K562 (cell line): ENCODE data around the gene FAM110D. TPM values are rescaled to one million over a fixed set of nuclear protein-coding genes. Genes with fewer than 3 reads are reported as not detected.

Source experiments
- ELF2 ChIP-seq: fragments of 250-450 bp; sonication (Bioruptor Pico); IDR thresholded peaks from 2 replicates; pipeline ENCODE4 v1.5.0; 2021; ENCODE audit warnings: mild to moderate bottlenecking
- FIP1L1 ChIP-seq: fragments of 200-400 bp; formaldehyde crosslinking; IDR thresholded peaks from 2 replicates; pipeline ENCODE4 v1.6.1; 2018; ENCODE audit warnings: mild to moderate bottlenecking, low read depth, low read length; ENCODE audit not compliant: poor library complexity, severe bottlenecking
- KDM1A ChIP-seq, 2 experiments: fragments of 450-650 bp; IDR thresholded peaks; 2 replicates each; pipeline ENCODE4 v1.6.1; 2016; ENCODE audit warnings: mild to moderate bottlenecking in 2 of 2
- MAFF ChIP-seq: IDR thresholded peaks from 2 replicates; pipeline ENCODE4 v1.6.1; 2012; ENCODE audit warnings: low read length, improper control_type of control experiment
- MECOM ChIP-seq: fragments of 250-450 bp; sonication (Bioruptor Pico); IDR thresholded peaks from 2 replicates; pipeline ENCODE4 v1.8.0; 2022; ENCODE audit warnings: inconsistent platforms
- MTA2 ChIP-seq: fragments of 450-650 bp; IDR thresholded peaks from 2 replicates; pipeline ENCODE4 v1.6.1; 2016; ENCODE audit warnings: low read depth
- RBM14 ChIP-seq: fragments of 200-400 bp; formaldehyde crosslinking; IDR thresholded peaks from 2 replicates; pipeline ENCODE4 v1.6.1; 2018; ENCODE audit warnings: low read depth, mild to moderate bottlenecking, low read length, moderate library complexity, borderline replicate concordance; ENCODE audit not compliant: insufficient read depth
- TEAD1 ChIP-seq, 2 experiments: fragments of 450-650 bp in 1 of 2; sonication (generic) in 1 of 2; formaldehyde crosslinking; IDR thresholded peaks; 2 replicates each; pipeline versions ENCODE4 v1.4.0 to v1.8.0; 2020 to 2022; ENCODE audit warnings: mild to moderate bottlenecking in 2 of 2, missing genetic modification reagents in 1 of 2
- ZKSCAN8 ChIP-seq: fragments of 200-800 bp; sonication (Bioruptor generic); IDR thresholded peaks from 2 replicates; pipeline ENCODE4 v1.6.1; 2016; ENCODE audit warnings: missing genetic modification characterization, missing compliant biosample characterization
- ZNF324 ChIP-seq: fragments of 250-450 bp; sonication (Bioruptor Pico); IDR thresholded peaks from 2 replicates; pipeline ENCODE4 v1.4.0; 2020; ENCODE audit warnings: mild to moderate bottlenecking
- polyA plus RNA-seq, 8 experiments: library from polyadenylated mRNA; depleted of rRNA in 4 of 8; stranded (reverse) in 5 of 8; unstranded in 3 of 8; fragments of >200 nt; fragmentation: Nextera tagmentation in 2 of 8; fragmentation: Illumina TruSeq in 1 of 8; extraction: Ambion mirVana in 2 of 8; extraction: Trizol in 1 of 8; gene quantifications; 2 replicates each; pipeline versions ENCODE4 v1.2.1 to v1.2.3, GENCODE V29; 2011 to 2014; ENCODE audit warnings: inconsistent platforms in 1 of 8, missing spikeins in 1 of 8
- total RNA-seq, 7 experiments: library from RNA; depleted of rRNA in 6 of 7; stranded (reverse); fragments of >200 nt in 6 of 7; fragmentation: Illumina TruSeq in 2 of 7; extraction: Trizol in 2 of 7; gene quantifications; 2 replicates each; pipeline versions ENCODE4 v1.2.1 to v1.2.3, GENCODE V29; 2011 to 2021; ENCODE audit warnings: low replicate concordance in 1 of 7
- TF ChIP-seq, protein P1 (sequence below), 2 experiments: fragments of 450-650 bp; IDR thresholded peaks; 2 replicates each; pipeline ENCODE4 v1.6.1; 2016
- TF ChIP-seq, protein P2 (sequence below): sonication (generic); formaldehyde crosslinking; IDR thresholded peaks from 2 replicates; pipeline ENCODE4 v1.8.1; 2023; ENCODE audit warnings: missing genetic modification reagents, mild to moderate bottlenecking, borderline replicate concordance
- TF ChIP-seq, protein P3 (sequence below): fragments of 250-450 bp; sonication (Bioruptor Pico); IDR thresholded peaks from 2 replicates; pipeline ENCODE4 v1.9.0; 2021; ENCODE audit warnings: mild to moderate bottlenecking
- TF ChIP-seq, protein P4 (sequence below), 2 experiments: fragments of 450-650 bp; IDR thresholded peaks; 2 replicates each; pipeline ENCODE4 v1.6.1; 2018; ENCODE audit warnings: mild to moderate bottlenecking in 2 of 2, low read depth in 1 of 2; ENCODE audit not compliant: partially characterized antibody in 2 of 2
- TF ChIP-seq, protein P5 (sequence below): fragments of 450-650 bp; formaldehyde crosslinking; IDR thresholded peaks from 2 replicates; pipeline ENCODE4 v1.4.0; 2020; ENCODE audit warnings: mild to moderate bottlenecking, moderate library complexity

Gene FAM110D
- total and polyA plus RNA-seq, 9 of the 15 experiments (the other 6 are each of a cell fraction or from before 2014, with no cell fraction given) = 0.04 to 1.1 (median 0.33) TPM

DNA sequence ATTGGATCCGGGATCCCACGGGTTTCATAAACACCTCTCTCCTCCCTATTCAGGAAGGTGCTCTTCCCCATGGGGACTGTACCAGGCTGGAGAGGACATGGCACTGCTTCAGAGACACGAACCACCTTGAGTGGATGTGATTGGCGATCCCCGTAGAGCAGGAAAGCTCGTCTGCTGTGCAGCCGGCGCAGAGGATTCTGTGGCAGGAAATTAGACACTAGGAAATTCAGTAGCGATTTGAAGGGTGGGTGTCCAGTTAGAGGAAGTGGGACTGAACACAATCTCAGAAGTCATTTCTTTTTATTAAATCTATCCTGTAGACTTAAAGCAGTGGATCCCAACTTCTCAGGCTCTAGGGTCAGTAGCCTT, 46.5 kb upstream of the FAM110D start (continued):
- TF ChIP-seq, protein P1, sequence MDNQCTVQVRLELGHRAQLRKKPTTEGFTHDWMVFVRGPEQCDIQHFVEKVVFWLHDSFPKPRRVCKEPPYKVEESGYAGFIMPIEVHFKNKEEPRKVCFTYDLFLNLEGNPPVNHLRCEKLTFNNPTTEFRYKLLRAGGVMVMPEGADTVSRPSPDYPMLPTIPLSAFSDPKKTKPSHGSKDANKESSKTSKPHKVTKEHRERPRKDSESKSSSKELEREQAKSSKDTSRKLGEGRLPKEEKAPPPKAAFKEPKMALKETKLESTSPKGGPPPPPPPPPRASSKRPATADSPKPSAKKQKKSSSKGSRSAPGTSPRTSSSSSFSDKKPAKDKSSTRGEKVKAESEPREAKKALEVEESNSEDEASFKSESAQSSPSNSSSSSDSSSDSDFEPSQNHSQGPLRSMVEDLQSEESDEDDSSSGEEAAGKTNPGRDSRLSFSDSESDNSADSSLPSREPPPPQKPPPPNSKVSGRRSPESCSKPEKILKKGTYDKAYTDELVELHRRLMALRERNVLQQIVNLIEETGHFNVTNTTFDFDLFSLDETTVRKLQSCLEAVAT (IDR thresholded peaks at IDR 0.05) = peak in 1 of 2 experiments; percentile 65; a peak in 2 of 4 replicates
- TF ChIP-seq, protein P2, sequence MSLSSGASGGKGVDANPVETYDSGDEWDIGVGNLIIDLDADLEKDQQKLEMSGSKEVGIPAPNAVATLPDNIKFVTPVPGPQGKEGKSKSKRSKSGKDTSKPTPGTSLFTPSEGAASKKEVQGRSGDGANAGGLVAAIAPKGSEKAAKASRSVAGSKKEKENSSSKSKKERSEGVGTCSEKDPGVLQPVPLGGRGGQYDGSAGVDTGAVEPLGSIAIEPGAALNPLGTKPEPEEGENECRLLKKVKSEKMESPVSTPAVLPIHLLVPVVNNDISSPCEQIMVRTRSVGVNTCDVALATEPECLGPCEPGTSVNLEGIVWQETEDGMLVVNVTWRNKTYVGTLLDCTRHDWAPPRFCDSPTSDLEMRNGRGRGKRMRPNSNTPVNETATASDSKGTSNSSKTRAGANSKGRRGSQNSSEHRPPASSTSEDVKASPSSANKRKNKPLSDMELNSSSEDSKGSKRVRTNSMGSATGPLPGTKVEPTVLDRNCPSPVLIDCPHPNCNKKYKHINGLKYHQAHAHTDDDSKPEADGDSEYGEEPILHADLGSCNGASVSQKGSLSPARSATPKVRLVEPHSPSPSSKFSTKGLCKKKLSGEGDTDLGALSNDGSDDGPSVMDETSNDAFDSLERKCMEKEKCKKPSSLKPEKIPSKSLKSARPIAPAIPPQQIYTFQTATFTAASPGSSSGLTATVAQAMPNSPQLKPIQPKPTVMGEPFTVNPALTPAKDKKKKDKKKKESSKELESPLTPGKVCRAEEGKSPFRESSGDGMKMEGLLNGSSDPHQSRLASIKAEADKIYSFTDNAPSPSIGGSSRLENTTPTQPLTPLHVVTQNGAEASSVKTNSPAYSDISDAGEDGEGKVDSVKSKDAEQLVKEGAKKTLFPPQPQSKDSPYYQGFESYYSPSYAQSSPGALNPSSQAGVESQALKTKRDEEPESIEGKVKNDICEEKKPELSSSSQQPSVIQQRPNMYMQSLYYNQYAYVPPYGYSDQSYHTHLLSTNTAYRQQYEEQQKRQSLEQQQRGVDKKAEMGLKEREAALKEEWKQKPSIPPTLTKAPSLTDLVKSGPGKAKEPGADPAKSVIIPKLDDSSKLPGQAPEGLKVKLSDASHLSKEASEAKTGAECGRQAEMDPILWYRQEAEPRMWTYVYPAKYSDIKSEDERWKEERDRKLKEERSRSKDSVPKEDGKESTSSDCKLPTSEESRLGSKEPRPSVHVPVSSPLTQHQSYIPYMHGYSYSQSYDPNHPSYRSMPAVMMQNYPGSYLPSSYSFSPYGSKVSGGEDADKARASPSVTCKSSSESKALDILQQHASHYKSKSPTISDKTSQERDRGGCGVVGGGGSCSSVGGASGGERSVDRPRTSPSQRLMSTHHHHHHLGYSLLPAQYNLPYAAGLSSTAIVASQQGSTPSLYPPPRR (CRISPR knock-in tag) = 0 out of 2 replicates have a peak, but pooled peaks have one; percentile 21
- TF ChIP-seq ZKSCAN8 (CRISPR knock-in tag) (0 out of 2 replicates have a peak, but pooled peaks have one; percentile 11), RBM14 (no peak), MECOM (CRISPR knock-in tag) (0 out of 2 replicates have a peak, but pooled peaks have one; percentile 18), FIP1L1 (no peak), ZNF324 (CRISPR knock-in tag) (0 out of 2 replicates have a peak, but pooled peaks have one; percentile 25), MAFF (no peak), KDM1A (IDR thresholded peaks at IDR 0.05) (peak in 1 of 2 experiments; percentile 51; a peak in 1 of 4 replicates), ELF2 (CRISPR knock-in tag) (0 out of 2 replicates have a peak, but pooled peaks have one; percentile 20), TEAD1 (CRISPR knock-in tag; IDR thresholded peaks at IDR 0.05) (0 out of 4 replicates have a peak, but pooled peaks of 1 of the 2 experiments have one; percentile 13), MTA2 (no peak)
- TF ChIP-seq, protein P3, sequence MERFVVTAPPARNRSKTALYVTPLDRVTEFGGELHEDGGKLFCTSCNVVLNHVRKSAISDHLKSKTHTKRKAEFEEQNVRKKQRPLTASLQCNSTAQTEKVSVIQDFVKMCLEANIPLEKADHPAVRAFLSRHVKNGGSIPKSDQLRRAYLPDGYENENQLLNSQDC (CRISPR knock-in tag) = 0 out of 2 replicates have a peak, but pooled peaks have one; percentile 15
- TF ChIP-seq, protein P4, sequence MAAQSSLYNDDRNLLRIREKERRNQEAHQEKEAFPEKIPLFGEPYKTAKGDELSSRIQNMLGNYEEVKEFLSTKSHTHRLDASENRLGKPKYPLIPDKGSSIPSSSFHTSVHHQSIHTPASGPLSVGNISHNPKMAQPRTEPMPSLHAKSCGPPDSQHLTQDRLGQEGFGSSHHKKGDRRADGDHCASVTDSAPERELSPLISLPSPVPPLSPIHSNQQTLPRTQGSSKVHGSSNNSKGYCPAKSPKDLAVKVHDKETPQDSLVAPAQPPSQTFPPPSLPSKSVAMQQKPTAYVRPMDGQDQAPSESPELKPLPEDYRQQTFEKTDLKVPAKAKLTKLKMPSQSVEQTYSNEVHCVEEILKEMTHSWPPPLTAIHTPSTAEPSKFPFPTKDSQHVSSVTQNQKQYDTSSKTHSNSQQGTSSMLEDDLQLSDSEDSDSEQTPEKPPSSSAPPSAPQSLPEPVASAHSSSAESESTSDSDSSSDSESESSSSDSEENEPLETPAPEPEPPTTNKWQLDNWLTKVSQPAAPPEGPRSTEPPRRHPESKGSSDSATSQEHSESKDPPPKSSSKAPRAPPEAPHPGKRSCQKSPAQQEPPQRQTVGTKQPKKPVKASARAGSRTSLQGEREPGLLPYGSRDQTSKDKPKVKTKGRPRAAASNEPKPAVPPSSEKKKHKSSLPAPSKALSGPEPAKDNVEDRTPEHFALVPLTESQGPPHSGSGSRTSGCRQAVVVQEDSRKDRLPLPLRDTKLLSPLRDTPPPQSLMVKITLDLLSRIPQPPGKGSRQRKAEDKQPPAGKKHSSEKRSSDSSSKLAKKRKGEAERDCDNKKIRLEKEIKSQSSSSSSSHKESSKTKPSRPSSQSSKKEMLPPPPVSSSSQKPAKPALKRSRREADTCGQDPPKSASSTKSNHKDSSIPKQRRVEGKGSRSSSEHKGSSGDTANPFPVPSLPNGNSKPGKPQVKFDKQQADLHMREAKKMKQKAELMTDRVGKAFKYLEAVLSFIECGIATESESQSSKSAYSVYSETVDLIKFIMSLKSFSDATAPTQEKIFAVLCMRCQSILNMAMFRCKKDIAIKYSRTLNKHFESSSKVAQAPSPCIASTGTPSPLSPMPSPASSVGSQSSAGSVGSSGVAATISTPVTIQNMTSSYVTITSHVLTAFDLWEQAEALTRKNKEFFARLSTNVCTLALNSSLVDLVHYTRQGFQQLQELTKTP (IDR thresholded peaks at IDR 0.05; ENCODE audit: low read depth in 1 of 2, partially characterized antibody in 2 of 2) = peak in 1 of 2 experiments; percentile 68
- TF ChIP-seq, protein P5, sequence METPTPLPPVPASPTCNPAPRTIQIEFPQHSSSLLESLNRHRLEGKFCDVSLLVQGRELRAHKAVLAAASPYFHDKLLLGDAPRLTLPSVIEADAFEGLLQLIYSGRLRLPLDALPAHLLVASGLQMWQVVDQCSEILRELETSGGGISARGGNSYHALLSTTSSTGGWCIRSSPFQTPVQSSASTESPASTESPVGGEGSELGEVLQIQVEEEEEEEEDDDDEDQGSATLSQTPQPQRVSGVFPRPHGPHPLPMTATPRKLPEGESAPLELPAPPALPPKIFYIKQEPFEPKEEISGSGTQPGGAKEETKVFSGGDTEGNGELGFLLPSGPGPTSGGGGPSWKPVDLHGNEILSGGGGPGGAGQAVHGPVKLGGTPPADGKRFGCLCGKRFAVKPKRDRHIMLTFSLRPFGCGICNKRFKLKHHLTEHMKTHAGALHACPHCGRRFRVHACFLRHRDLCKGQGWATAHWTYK (CRISPR knock-in tag) = 0 out of 2 replicates have a peak, but pooled peaks have one; percentile 50
